K562 (cell line): ENCODE data around the gene CAMK1D. TPM values are rescaled to one million over a fixed set of nuclear protein-coding genes. Genes with fewer than 3 reads are reported as not detected.

ENCODE experiments used
- ATF7 ChIP-seq: fragments of 450-650 bp; IDR thresholded peaks from 2 replicates; pipeline ENCODE4 v1.7.1; 2014; ENCODE audit warnings: mild to moderate bottlenecking, moderate library complexity
- CCNT2 ChIP-seq: IDR thresholded peaks from 2 replicates; pipeline ENCODE4 v1.6.1; 2011; ENCODE audit warnings: borderline replicate concordance, low read depth, mild to moderate bottlenecking, moderate library complexity, mixed read lengths, low read length; ENCODE audit not compliant: insufficient read length; ENCODE audit errors: extremely low read depth
- CUX1 ChIP-seq: fragments of 200-800 bp; sonication (Bioruptor generic); IDR thresholded peaks from 2 replicates; pipeline ENCODE4 v1.6.1; 2016; ENCODE audit warnings: missing genetic modification characterization, missing compliant biosample characterization
- E2F3 ChIP-seq: fragments of 250-450 bp; sonication (Bioruptor Pico); IDR thresholded peaks from 2 replicates; pipeline ENCODE4 v1.4.0; 2020; ENCODE audit warnings: mild to moderate bottlenecking
- GABPB2 ChIP-seq: fragments of 250-450 bp; sonication (Bioruptor Pico); conservative IDR thresholded peaks from 2 replicates; pipeline ENCODE4 v1.5.1; 2021; ENCODE audit warnings: mild to moderate bottlenecking
- KDM1A ChIP-seq, 2 experiments: fragments of 450-650 bp; IDR thresholded peaks; 2 replicates each; pipeline ENCODE4 v1.6.1; 2016; ENCODE audit warnings: mild to moderate bottlenecking in 2 of 2
- KLF16 ChIP-seq: IDR thresholded peaks from 2 replicates; pipeline ENCODE4 v1.6.1; 2016; ENCODE audit warnings: antibody characterized with exemption
- NR2C1 ChIP-seq, 2 experiments: fragments of 450-650 bp; IDR thresholded peaks; 2 replicates each; pipeline ENCODE4 v1.6.1; 2017; ENCODE audit warnings: mild to moderate bottlenecking in 2 of 2, antibody characterized with exemption in 1 of 2, inconsistent platforms in 1 of 2, missing compliant biosample characterization in 1 of 2, missing genetic modification characterization in 1 of 2
- NR2F6 ChIP-seq: fragments of 450-650 bp; formaldehyde crosslinking; IDR thresholded peaks from 2 replicates; pipeline ENCODE4 v1.4.0; 2020; ENCODE audit warnings: mild to moderate bottlenecking
- PHF20 ChIP-seq: fragments of 450-650 bp; IDR thresholded peaks from 2 replicates; pipeline ENCODE4 v1.6.1; 2018; ENCODE audit not compliant: partially characterized antibody
- POLR2H ChIP-seq: IDR thresholded peaks from 2 replicates; pipeline ENCODE4 v1.6.1; 2016; ENCODE audit warnings: missing genetic modification characterization, low read depth, mild to moderate bottlenecking, control low read depth, missing compliant biosample characterization, moderate library complexity
- RAD51 ChIP-seq: fragments of 450-650 bp; IDR thresholded peaks from 2 replicates; pipeline ENCODE4 v1.7.1; 2016; ENCODE audit warnings: low read depth, mild to moderate bottlenecking, borderline replicate concordance
- SAP30 ChIP-seq: fragments of 200-600 bp; sonication (generic); IDR thresholded peaks from 2 replicates; pipeline ENCODE4 v1.6.1; 2012; ENCODE audit warnings: borderline replicate concordance, low read depth, mild to moderate bottlenecking, moderate library complexity, low read length, control low read depth, inconsistent platforms; ENCODE audit not compliant: insufficient read depth, poor library complexity, severe bottlenecking
- ZNF146 ChIP-seq: IDR thresholded peaks from one replicate; pipeline ENCODE4 v1.6.1; 2018; ENCODE audit warnings: missing compliant biosample characterization; ENCODE audit not compliant: unreplicated experiment
- ZNF512 ChIP-seq: IDR thresholded peaks from 2 replicates; pipeline ENCODE4 v1.6.1; 2016; ENCODE audit warnings: missing genetic modification characterization, missing compliant biosample characterization
- ZNF592 ChIP-seq: fragments of 450-650 bp; IDR thresholded peaks from 2 replicates; pipeline ENCODE4 v1.6.1; 2017; ENCODE audit warnings: antibody characterized with exemption, mild to moderate bottlenecking
- ZSCAN32 ChIP-seq: fragments of 450-650 bp; formaldehyde crosslinking; IDR thresholded peaks from 2 replicates; pipeline ENCODE4 v1.4.0; 2020; ENCODE audit warnings: mild to moderate bottlenecking, moderate library complexity
- polyA plus RNA-seq, 8 experiments: library from polyadenylated mRNA; depleted of rRNA in 4 of 8; stranded (reverse) in 5 of 8; unstranded in 3 of 8; fragments of >200 nt; fragmentation: Nextera tagmentation in 2 of 8; fragmentation: Illumina TruSeq in 1 of 8; extraction: Ambion mirVana in 2 of 8; extraction: Trizol in 1 of 8; gene quantifications; 2 replicates each; pipeline versions ENCODE4 v1.2.1 to v1.2.3, GENCODE V29; 2011 to 2014; ENCODE audit warnings: inconsistent platforms in 1 of 8, missing spikeins in 1 of 8
- total RNA-seq, 7 experiments: library from RNA; depleted of rRNA in 6 of 7; stranded (reverse); fragments of >200 nt in 6 of 7; fragmentation: Illumina TruSeq in 2 of 7; extraction: Trizol in 2 of 7; gene quantifications; 2 replicates each; pipeline versions ENCODE4 v1.2.1 to v1.2.3, GENCODE V29; 2011 to 2021; ENCODE audit warnings: low replicate concordance in 1 of 7

CAMK1D gene
- total and polyA plus RNA-seq, 9 of the 15 experiments (the other 6 are each of a cell fraction or from before 2014, with no cell fraction given), result 0.12 to 0.24 (median 0.20) TPM; not detected in 5

- TF ChIP-seq ZNF146 (CRISPR knock-in tag) (no peak), ATF7 (peak; percentile 69), GABPB2 (CRISPR knock-in tag) (no peak), SAP30 (no peak), KDM1A (IDR thresholded peaks at IDR 0.05) (no peak), ZNF592 (no peak), RAD51 (no peak), KLF16 (peak; percentile 47; the same call in 1 of the 2 replicates), E2F3 (CRISPR knock-in tag) (no peak), CCNT2 (no peak), NR2F6 (no peak), POLR2H (tag) (peak; percentile 69), CUX1 (no peak), ZSCAN32 (CRISPR knock-in tag) (0 out of 2 replicates have a peak, but pooled peaks have one; percentile 67), PHF20 (no peak), ZNF512 (tag) (no peak), NR2C1 (IDR thresholded peaks at IDR 0.05) (no peak), NR2C1 (tag; IDR thresholded peaks at IDR 0.05) (no peak)
Observed at GRCh38 chr10:12710594-12711349, 361.4 kb downstream of the CAMK1D start (continued).
